Activated CD8-positive, alpha-beta memory T cell treated with anti-CD3 and anti-CD28 coated beads for 48 hours (primary cell): ENCODE measurements around the gene PCDHA4.

Experiments
- DNase-seq, 3 experiments: peaks; one replicate each; pipeline ENCODE4 v3.0.0-alpha.2; 2020; ENCODE audit warnings: low read depth in 2 of 3, low spot score in 2 of 3

Gene PCDHA4

DNA sequence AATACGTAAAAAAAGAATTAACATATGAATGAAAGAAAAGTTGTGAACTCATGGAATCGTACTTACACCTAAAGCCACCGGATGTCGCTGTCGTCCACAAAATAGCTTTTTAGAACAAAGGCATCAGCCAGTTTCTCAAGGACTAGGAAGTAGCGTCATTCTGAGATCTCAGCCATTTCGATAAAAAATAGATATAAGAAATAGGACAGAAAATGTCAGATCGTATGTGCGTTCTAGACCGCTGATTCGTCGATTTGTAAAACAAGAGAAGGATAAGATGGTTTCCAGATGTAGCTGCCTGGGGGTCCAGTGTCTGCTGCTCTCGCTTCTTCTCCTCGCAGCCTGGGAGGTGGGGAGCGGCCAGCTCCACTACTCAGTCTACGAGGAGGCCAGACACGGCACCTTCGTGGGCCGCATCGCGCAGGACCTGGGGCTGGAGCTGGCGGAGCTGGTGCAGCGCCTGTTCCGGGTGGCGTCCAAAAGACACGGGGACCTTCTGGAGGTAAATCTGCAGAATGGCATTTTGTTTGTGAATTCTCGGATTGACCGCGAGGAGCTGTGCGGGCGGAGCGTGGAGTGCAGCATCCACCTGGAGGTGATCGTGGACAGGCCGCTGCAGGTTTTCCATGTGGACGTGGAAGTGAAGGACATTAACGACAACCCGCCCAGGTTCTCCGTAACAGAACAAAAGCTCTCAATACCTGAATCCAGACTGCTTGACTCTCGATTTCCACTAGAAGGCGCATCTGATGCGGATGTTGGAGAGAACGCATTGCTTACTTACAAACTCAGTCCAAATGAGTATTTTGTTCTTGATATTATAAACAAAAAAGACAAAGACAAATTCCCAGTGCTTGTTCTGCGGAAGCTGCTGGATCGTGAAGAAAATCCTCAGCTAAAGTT, 49.2 kb downstream of the PCDHA4 start, which contains the start of gene PCDHA10:
TSS of gene PCDHA10 (plus strand) at position 126 of the 903 bp plus-strand sequence. CDS start at position 278, 152 bp downstream.
- DNase-seq: no peak

DNA sequence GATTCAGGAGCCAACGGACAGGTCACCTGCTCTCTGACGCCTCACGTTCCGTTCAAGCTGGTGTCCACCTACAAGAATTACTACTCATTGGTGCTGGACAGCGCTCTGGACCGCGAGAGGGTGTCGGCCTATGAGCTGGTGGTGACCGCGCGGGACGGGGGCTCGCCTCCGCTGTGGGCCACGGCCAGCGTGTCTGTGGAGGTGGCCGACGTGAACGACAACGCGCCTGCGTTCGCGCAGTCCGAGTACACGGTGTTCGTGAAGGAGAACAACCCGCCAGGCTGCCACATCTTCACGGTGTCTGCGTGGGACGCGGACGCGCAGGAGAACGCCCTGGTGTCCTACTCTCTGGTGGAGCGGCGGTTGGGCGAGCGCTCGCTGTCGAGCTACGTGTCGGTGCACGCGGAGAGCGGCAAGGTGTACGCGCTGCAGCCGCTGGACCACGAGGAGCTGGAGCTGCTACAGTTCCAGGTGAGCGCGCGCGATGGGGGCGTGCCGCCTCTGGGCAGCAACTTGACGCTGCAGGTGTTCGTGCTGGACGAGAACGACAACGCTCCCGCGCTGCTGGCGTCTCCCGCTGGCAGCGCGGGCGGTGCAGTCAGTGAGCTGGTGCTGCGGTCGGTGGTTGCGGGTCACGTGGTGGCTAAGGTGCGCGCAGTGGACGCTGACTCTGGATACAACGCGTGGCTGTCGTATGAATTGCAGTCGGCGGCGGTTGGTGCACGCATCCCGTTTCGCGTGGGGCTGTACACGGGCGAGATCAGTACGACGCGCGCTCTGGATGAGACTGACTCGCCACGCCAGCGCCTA, 50.5 kb downstream of the PCDHA4 start:
- DNase-seq: no peak

DNA sequence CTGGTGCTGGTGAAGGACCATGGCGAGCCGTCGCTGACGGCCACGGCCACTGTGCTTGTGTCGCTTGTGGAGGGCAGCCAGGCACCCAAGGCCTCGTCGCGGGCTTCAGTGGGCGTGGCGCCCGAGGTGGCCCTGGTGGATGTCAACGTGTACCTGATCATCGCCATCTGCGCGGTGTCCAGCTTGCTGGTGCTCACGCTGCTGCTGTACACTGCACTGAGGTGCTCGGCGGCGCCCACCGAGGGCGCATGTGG, 51.0 kb downstream of the PCDHA4 start:
- no peak for DNase-seq

DNA sequence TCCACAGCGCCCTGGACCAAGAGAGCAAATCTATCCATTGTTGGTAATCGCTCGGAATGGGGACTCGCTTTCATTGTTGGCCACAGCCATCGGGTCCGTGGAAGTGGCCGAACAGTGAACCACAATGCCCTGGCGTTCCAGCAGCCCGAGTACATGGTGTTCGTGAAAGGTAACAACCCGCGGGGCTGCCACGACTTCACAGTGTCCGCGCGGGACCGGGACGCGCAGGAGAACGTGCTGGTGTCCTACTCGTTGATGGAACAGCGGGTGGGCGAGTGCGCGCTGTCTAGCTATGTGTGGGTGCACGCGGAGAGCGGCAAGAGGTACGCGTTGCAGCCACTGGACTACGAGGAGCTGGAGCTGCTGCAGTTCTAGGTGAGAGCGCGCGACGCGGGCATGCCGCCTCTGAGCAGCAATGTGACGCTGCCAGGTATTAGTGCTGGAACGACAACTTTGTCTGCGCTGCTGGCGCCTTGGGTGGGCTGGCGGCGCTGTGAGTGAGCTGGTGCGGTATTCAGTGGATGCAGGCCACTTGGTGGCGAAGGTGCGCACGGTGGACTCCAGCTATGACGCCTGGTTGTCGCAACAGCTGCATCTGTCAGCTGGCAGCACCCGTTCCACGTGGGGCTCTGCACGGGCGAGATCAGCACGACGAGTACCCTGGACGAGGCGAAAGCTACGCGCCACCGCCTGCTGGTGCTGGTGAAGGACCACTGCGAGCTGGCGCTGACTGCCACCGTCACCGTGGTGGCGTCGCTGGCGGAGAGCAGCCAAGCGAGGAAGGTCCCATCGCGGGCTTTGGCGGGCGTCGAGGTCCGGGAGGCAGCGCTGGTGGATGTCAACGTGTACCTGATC, 55.8 kb downstream of the PCDHA4 start:
- DNase-seq: no peak
